Measurements from ENCODE around the gene C1GALT1.

Gene C1GALT1

GRCh38 chr7:7272294-7272693 lies 90.0 kb downstream of the C1GALT1 start:
- DNase-seq (ENCODE audit: low read depth), result no peak

- DNase-seq (ENCODE audit: low read depth), result no peak
Measured at GRCh38 chr7:7274782-7275181, 92.4 kb downstream of the C1GALT1 start.

- no peak for DNase-seq (ENCODE audit: low read depth)
Measured at GRCh38 chr7:7276161-7276560, 93.8 kb downstream of the C1GALT1 start.

GRCh38 chr7:7290429-7291122 lies 108.2 kb downstream of the C1GALT1 start:
- DNase-seq (ENCODE audit: low read depth), result no peak

- DNase-seq (ENCODE audit: low read depth), result no peak
Measured at GRCh38 chr7:7292085-7292484, 109.7 kb downstream of the C1GALT1 start.

- DNase-seq (ENCODE audit: low read depth), result no peak
Measured at GRCh38 chr7:7292608-7293007, 110.3 kb downstream of the C1GALT1 start.

GRCh38 chr7:7293092-7293491 lies 110.7 kb downstream of the C1GALT1 start:
- no peak for DNase-seq (ENCODE audit: low read depth)

GRCh38 chr7:7294911-7295310 lies 112.6 kb downstream of the C1GALT1 start:
- DNase-seq (ENCODE audit: low read depth), result no peak
